DND-41 (cell line): ENCODE data around the gene ARSB.

ENCODE experiments used
- ATAC-seq: fragments of 200-7000 bp; cut with Tn5 transposase; 3 replicates; pipeline ENCODE4 v1.9.1; 2021; ENCODE audit warnings: low read depth; ENCODE audit not compliant: insufficient read depth
- DNase-seq: peaks from one replicate; pipeline ENCODE4 v3.0.0-alpha.2; 2020
- H2AFZ ChIP-seq: 2 replicates; pipeline ENCODE4 v1.6.0; 2012; ENCODE audit warnings: low read depth, low read length
- H3K27ac ChIP-seq: 2 replicates; pipeline ENCODE4 v1.5.1; 2012; ENCODE audit warnings: low read length, inconsistent platforms
- H3K27me3 ChIP-seq: fragments of 200-600 bp; sonication (generic); 2 replicates; pipeline ENCODE4 v1.6.0; 2012; ENCODE audit warnings: low read length, mild to moderate bottlenecking, inconsistent platforms; ENCODE audit not compliant: insufficient read depth, poor library complexity
- H3K36me3 ChIP-seq: 2 replicates; pipeline ENCODE4 v1.5.1; 2012; ENCODE audit warnings: low read length, inconsistent platforms; ENCODE audit not compliant: insufficient read depth
- H3K4me1 ChIP-seq: 2 replicates; pipeline ENCODE4 v1.5.1; 2012; ENCODE audit warnings: mild to moderate bottlenecking, low read length; ENCODE audit not compliant: insufficient read depth
- H3K4me2 ChIP-seq: 2 replicates; pipeline ENCODE4 v1.6.0; 2012; ENCODE audit warnings: mild to moderate bottlenecking, moderate library complexity, low read length, inconsistent platforms; ENCODE audit not compliant: insufficient read depth
- H3K4me3 ChIP-seq, 2 experiments: fragments of 200-600 bp in 1 of 2; shearing (Covaris generic) in 1 of 2; 2 replicates each; pipeline ENCODE4 v1.5.1; 2012 to 2016; ENCODE audit warnings: inconsistent platforms in 2 of 2, low read length in 2 of 2, mild to moderate bottlenecking in 2 of 2, low read depth in 1 of 2, moderate library complexity in 1 of 2
- H3K79me2 ChIP-seq: 2 replicates; pipeline ENCODE4 v1.6.0; 2012; ENCODE audit warnings: low read length, inconsistent platforms; ENCODE audit not compliant: insufficient read depth
- H3K9ac ChIP-seq: 2 replicates; pipeline ENCODE4 v1.6.0; 2012; ENCODE audit warnings: low read depth, mild to moderate bottlenecking, inconsistent platforms, low read length, moderate library complexity
- H3K9me3 ChIP-seq: 2 replicates; pipeline ENCODE4 v1.5.1; 2012; ENCODE audit warnings: low read length, moderate library complexity, mild to moderate bottlenecking, inconsistent platforms; ENCODE audit not compliant: insufficient read depth, severe bottlenecking
- H4K20me1 ChIP-seq: 2 replicates; pipeline ENCODE4 v1.6.0; 2012; ENCODE audit warnings: low read length; ENCODE audit not compliant: insufficient read depth
- CTCF ChIP-seq: IDR thresholded peaks from 2 replicates; pipeline ENCODE4 v1.5.1; 2012; ENCODE audit warnings: borderline replicate concordance, low read length, moderate library complexity, mild to moderate bottlenecking; ENCODE audit not compliant: poor library complexity, severe bottlenecking; ENCODE audit errors: extremely low read depth
- EZH2 ChIP-seq: IDR thresholded peaks from 3 replicates; pipeline ENCODE4 v1.6.1; 2012; ENCODE audit warnings: borderline replicate concordance, low read depth, mild to moderate bottlenecking, moderate library complexity, low read length, inconsistent platforms; ENCODE audit not compliant: severe bottlenecking

Gene ARSB

GRCh38 chr5:78738104-78738503 is 247.0 kb downstream of the ARSB start:
- Histone ChIP-seq H3K4me3 (no peak overlapping the region), H3K9me3 (no peaks in the 10 kb centered on the region), H3K27ac (no peak overlapping the region), H3K36me3 (no peaks in the 10 kb centered on the region), H4K20me1 (no peaks in the 10 kb centered on the region), H3K79me2 (no peaks in the 10 kb centered on the region), H3K4me2 (no peak overlapping the region), H3K27me3 (no peaks in the 10 kb centered on the region), H3K9ac (no peak overlapping the region), H3K4me1 (no peaks in the 10 kb centered on the region), H2AFZ (no peak overlapping the region)
- DNase-seq: no peak
- ATAC-seq: no peak
- no peak for TF ChIP-seq CTCF
- TF ChIP-seq EZH2: no peak

GRCh38 chr5:78735834-78736463 is 249.2 kb downstream of the ARSB start:
- TF ChIP-seq CTCF (no peak), EZH2 (no peak)
- Histone ChIP-seq H3K4me2 (no peak overlapping the region), H2AFZ (no peak overlapping the region), H3K9me3 (no peaks in the 10 kb centered on the region), H3K4me1 (no peaks in the 10 kb centered on the region), H3K36me3 (no peaks in the 10 kb centered on the region), H3K27ac (no peak overlapping the region), H3K4me3 (no peak overlapping the region), H3K79me2 (no peaks in the 10 kb centered on the region), H3K27me3 (no peaks in the 10 kb centered on the region), H4K20me1 (no peaks in the 10 kb centered on the region), H3K9ac (no peak overlapping the region)
- ATAC-seq (no peak), DNase-seq (no peak)

GRCh38 chr5:78734950-78735349 is 250.2 kb downstream of the ARSB start:
- DNase-seq (no peak), ATAC-seq (no peak)
- Histone ChIP-seq H3K4me2 (no peak overlapping the region), H3K4me1 (no peaks in the 10 kb centered on the region), H4K20me1 (no peaks in the 10 kb centered on the region), H3K4me3 (no peak overlapping the region), H3K27me3 (no peaks in the 10 kb centered on the region), H3K9me3 (no peaks in the 10 kb centered on the region), H3K36me3 (no peaks in the 10 kb centered on the region), H3K27ac (no peak overlapping the region), H3K79me2 (no peaks in the 10 kb centered on the region), H3K9ac (no peak overlapping the region), H2AFZ (no peak overlapping the region)
- no peak for TF ChIP-seq CTCF
- TF ChIP-seq EZH2: no peak
